NOMO-1 (cell line): Measurements from ENCODE around the gene FRA10AC1.
A peak's percentile ranks its signal among the peaks of the same experiment; 100 is the strongest.

Experiments
- DNase-seq, 2 experiments: peaks; one replicate each; lab custom pipeline; 2025; ENCODE audit not compliant: unreplicated experiment in 2 of 2; lab: John Stamatoyannopoulos, UW

FRA10AC1 gene, protein sequence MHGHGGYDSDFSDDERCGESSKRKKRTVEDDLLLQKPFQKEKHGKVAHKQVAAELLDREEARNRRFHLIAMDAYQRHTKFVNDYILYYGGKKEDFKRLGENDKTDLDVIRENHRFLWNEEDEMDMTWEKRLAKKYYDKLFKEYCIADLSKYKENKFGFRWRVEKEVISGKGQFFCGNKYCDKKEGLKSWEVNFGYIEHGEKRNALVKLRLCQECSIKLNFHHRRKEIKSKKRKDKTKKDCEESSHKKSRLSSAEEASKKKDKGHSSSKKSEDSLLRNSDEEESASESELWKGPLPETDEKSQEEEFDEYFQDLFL

DNA sequence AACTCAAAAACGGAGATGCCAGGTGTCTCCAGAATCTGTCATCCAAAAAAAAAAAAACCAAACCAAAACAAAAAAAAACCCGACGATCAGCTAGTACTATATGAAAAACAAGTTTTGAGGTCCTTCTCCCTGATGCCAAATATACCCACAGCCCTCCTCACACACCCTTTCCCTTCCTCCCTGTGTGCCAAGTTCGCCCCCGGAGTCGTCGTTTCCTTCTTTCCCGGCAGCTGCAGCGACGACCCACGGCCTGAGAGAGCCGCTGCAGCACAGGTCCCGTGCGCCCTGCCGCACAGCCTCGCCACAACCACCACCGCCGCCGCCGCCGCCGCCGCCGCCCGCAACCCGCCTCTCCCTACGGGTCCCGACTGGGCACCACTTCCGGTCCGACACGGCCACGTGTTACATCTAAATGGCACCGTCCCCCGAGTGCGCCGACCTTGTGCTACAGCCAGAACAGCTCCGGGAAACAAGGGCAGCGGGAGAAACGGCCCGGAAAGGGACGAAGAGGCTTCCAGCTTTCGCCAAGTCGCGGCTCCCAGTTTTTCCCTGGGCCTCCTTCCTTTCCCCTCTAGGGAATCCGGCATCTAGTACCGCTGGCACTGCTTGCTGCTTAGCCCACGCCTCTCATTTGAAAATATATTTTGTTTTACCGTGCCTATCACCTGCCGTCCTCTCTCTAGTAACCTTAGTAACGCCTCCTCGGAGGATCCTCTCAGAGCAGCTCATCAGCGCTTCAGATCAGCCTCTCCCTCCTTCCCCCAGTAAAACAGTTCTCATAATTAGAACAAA lies at the start of gene FRA10AC1:
FRA10AC1 (minus strand) TSS at position 383 of the 792 bp plus-strand sequence. CDS start 2,486 bp downstream, outside the sequence.
- DNase-seq: peak; percentile 84 to 87

DNA sequence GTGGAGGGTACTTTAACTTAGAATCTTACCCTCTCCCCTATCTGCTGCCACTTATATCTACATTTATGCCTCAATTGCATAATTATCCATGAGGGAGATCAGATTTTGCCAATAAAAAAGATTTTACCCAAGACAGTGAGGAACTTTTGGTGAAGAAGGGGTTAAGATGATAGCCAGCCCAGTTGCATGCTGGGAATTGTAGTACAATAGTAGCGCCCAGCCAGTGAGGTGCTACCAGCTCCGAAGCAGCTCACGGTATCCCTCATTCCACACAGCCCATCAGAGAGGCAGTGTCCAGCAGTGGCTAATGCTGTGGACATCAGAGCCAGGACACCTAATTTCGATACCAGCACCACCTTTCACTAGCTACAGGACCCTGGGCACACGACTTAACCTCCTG lies 49.4 kb upstream of the FRA10AC1 start:
- no peak for DNase-seq

DNA sequence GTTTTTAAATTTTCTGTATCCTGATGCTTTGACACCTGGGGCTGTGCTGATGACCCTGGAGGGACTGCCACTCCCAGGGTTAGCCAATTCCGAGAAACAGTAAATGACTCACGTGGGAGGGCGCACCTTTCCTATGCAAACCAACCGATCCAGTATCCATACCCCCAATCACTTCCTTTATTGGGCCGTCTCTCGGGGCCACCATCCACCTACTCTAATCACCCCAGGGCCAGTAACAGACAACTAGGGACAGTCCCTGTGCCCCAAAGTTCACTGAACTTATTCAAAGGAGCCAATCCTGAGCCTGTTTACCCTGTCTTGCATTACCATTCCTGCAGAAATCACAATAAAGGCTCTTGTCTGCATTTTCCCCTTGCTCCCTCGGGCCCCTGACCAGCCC lies 48.7 kb upstream of the FRA10AC1 start:
- no peak for DNase-seq

DNA sequence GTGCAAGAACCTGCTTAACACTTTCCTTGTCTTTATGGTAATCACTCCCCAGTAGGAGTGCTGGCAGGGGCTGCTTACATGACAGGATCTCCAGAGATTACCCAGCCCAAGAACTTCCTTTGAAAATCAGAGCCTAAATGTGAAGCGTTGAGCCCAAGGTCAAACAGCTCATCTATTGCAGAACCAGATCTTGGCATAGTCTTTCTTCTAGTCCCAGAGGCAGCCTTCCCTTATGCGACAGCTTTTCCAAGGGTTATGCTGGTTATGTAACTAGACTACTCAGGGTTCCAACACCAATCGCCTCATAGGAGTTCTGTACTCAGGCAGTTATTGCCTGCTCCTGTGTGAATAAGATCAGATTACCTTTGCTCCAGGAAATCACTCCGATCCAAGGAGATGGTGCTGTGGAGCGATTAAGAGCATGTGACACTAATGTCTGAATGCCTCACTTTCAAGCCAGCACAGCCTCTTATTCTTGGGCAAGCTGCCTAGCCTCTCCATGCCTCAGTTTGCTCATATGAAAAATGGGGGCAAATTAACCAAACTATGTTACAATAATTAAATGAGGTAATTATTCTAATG lies 46.9 kb upstream of the FRA10AC1 start:
- DNase-seq: no peak

DNA sequence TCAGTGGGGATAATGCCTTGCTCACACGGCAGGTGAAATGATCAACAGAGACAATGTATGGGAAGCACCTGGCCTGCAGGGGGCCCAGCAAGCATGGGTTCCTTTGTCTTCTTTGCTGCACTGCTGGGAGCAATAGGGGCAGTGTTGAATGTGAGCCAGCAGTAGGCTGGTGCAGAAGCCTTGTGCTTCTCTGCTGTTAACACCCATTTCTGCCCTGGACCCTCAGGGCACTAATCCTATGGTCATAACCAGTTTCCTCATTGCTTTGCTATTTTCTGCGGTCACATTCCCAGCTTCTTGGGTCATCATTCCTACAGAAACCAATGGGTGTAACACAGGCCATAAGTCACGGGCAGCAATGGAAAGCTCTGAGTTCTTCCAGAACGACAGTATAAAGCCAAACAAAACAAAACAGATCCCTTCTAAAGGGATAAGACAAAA lies 44.5 kb upstream of the FRA10AC1 start:
- DNase-seq: no peak

DNA sequence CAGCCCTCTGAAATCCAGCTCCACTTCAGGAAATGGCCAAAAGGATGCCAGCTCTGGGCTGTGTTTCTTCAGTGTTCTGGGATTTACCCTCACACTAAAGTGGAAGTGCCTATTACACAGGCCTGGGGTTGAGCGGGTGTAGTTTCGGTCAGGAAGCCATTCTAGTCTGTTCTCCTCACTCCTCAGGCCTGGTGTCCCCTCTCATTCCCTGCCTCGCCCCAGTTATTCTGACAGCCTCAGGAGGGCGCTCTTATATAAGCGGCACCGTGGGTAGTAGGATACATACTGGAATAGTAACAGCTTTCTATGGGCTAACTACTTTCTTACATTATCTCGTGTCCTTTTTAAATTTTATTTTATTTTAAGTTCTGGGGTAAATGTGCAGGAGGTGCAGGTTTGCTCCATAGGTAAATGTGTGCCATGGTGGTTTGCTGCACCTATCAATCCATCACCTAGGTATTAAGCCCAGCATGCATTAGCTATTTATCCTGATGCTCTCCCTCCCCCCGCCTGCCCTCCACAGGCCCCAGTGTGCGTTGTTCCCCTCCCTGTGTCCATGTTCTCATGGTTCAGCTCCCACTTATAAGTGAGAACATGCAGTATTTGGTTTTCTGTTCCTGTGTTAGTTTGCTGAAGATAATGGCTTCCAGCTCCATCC lies 43.1 kb upstream of the FRA10AC1 start:
- peak; percentile 14 to 41 for DNase-seq

DNA sequence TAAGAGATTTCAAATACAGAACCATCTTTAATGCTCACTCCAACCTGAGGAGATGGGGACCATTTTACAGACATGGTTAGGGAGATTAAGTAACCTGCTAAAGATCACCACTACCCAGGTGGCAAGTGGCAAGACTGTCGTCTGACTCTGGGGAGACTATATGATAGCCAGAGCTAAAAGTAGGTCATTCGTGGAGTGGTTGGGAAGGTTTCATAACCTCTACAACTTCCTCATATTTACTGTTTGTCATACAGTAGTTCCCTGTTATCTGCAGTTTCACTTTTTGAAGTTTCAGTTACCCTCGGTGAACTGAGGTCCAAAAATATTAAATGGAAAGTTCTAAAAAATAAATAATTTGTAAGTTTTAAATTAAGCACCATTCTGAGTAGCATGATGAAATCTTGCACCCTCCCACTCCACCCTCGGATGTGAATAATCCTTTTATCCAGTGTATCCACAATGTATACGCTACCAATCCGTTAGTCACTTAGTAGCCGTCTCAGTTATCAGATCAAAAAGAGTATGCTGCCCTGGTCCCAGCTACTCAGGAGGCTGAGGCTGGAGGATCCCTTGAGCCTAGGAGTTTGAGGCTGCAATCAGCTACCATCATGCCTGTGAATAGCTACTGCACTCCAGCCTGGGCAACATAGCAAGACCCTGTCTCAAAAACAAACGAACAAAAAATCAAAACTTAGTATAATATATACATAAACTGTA lies 40.4 kb upstream of the FRA10AC1 start:
- DNase-seq: peak; percentile 47 to 91

DNA sequence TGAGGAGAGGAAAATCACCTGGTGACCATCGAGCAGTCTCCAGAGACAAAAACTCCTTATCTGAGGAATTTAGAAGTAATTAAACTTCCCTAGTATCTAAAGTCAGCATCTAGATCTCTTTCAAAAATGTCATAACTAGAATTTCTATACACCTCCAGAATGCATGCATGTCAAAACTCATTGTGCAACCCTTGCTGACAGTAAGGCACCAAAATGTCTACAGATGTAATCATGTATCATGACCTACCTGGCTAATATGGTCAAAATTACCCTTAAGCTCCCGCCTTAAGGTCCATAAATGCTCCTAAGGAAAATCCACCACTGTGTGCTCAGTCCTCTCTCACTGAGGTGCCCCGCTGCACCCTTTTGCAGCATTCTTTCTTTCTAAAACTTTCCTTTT lies 39.0 kb upstream of the FRA10AC1 start:
- no peak for DNase-seq

DNA sequence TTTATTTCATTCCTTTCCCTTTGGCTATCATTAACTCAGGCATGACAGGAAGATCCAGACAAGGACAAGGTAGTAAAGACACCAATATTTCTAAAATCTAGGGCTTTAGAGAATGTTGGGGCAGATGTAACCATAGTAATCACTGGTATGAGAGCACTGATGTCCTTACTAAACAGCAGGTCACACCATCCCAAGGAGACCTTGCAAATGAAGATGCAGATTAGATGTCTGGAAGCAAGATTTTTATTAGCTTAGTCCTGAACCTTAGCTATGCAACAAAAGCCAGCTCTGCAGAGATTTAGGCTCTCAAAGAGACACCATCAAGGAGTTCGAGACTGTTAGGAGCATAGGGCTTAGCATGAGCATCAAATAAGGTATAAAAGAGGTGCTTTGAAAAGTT lies 23.6 kb upstream of the FRA10AC1 start:
- no peak for DNase-seq

DNA sequence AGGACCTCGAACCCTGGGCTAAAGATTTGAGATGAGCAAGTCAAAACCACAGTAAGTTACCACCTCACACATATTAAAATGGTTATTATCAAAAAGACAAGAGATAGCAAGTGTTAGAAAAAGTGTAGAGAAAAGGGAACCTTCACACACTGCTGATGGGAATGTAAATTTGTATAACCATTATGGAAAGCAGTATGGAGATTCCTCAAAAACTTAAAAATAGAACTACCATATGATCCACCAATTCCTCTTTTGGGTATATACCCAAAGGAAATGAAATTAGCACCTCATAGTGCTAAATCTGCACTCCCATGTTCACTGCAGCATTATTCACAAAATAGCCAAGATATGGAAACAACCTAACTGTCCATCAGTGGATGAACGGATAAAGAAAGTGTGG lies 20.8 kb upstream of the FRA10AC1 start:
- no peak for DNase-seq

DNA sequence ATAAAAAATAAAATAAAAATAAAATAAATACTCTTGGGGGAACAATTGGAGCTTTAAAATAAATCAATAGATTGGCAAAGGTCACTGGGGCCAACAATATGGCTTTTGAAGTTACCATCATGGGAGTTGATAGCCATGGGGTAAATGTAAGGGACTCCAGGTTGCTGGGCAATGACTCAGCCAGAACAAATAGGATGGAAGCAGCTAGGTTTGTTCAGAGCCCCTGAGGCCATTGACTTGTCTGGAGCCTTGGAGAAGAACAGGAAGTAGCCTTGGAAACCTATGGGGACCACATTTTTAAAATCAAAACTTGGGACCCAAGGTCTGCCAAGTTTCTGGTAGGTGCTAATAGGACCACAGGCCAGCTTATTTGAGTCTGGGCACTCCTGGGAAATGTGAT lies 20.2 kb upstream of the FRA10AC1 start:
- no peak for DNase-seq

DNA sequence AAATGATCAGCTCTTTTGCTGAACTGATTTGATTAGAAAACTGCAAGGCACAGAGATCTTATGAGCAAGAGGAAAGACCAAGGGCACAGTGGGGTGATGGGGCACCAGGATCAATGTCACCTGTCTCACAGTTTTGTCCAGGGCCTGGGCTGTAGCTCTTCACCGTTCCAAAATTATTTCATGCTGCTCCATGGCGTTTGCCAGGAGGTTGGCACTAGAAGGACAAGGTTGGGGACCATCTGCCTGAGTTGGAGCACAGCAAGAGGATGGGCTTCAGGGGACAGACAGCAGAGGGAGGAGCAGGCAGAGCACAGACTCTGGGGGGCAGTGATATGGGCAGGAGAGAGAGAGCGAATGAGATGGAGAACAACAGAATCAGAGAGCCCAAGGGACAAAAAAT lies 17.5 kb upstream of the FRA10AC1 start:
- DNase-seq: no peak

DNA sequence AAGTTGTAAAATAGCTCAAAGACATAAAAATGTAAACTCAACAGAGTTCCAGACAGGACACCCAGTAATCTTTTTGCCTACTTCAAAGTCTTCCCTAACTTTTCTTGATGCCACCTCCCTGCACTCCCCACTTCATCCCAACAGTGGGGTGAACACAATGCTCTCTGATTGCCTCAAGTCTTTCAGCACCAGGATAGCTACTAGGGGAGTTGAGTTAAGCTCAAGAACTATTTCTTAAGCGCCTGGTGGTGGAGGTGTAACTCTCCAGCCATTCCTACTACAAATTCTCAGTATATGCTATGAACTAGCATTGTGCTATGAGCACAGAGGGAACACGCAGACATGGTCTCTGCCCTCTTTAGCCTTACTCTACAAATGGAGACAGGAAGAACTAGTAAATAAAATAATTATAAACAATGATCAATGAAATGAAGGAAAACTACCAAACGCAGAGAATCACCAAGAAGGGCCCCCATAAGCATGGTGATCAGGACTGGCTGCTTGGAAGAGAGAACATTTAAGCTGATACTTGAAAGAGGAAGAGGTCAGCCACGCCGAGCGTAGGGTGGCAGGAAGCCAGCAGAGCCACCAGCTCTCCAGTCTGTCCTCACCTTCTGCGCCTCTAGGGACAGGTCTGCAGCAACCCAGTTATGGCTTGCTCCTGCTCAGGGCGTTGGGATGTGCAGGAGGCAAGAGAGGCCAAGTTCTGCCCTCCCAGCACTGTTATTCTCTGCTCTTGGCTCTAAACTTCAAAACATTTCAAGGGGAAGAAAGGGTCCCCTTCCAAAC lies 16.7 kb upstream of the FRA10AC1 start:
- peak; percentile 46 to 73 for DNase-seq

DNA sequence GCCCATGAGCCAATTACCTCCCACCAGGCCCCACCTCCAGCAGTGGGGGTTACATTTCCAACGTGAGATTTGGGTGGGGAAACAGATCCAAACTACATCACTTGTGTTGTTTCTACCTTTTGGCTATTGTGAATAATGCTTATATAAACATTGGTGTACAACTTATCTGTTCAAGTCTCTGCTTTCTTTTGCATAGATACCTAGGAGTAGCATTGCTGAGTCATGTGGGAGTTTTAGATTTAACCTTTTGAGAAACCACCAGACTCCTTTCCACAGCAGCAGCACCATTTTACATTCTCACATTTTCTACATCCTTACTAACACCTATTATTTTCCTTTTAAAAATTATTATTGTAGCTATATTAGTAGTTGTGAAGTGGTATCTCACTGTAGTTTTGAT lies 14.4 kb upstream of the FRA10AC1 start:
- DNase-seq: no peak

DNA sequence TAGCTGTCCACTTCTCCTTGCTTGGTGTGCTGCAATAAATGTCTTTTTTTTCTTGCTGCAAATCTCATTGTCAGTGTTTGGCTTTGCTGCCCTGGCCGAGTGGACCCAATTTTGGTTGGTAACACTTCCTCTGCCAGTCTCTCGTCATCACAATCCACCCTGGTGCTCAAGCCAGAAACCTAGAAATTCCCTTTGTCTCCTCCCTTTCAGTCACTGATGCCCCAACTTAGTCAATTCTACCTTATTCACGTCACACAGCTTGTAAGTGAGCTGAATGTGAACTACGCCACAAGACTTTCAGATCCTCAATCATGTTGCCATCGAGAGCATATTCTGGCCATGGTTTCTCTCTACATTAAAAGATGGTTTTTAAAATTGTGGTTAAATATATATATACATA lies 13.0 kb upstream of the FRA10AC1 start:
- no peak for DNase-seq

DNA sequence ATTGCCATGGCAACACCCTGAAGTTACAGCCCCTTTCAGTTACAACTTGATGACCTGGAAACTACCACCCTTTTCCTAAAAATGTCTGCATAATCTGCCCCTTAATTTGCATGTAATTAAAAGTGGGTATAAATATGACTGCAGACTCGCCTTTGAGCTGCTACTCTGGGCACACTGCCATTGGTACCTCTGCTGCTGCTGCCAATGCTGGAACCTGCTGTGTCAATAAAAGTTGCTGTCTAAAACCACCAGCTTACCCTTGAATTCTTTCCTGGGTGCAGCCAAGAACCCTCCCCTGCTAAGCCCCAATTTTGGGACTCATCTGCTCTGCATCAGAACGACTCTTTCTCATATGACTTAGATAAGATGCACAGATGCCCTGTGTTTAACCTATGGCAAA lies 10.2 kb upstream of the FRA10AC1 start:
- no peak for DNase-seq

DNA sequence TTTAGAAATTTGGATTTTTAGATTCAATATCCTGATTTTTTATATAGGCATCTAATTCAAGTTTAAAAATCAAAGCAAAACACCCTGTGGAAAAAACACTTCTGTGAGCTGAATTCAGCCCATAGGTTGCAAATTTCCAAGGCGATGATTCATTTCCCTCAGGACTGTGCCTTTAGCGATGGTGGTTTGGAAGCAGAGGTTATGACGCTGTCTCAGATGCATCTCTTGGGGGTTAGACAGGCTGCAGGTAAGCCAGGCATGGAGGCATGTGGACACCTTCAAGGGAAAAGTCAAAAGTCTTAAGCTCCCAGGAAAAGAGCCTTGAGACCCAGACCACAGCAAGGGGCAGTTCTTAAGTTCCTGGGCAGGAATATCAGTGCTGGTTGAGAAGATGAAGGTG lies 9.5 kb upstream of the FRA10AC1 start:
- DNase-seq: no peak

DNA sequence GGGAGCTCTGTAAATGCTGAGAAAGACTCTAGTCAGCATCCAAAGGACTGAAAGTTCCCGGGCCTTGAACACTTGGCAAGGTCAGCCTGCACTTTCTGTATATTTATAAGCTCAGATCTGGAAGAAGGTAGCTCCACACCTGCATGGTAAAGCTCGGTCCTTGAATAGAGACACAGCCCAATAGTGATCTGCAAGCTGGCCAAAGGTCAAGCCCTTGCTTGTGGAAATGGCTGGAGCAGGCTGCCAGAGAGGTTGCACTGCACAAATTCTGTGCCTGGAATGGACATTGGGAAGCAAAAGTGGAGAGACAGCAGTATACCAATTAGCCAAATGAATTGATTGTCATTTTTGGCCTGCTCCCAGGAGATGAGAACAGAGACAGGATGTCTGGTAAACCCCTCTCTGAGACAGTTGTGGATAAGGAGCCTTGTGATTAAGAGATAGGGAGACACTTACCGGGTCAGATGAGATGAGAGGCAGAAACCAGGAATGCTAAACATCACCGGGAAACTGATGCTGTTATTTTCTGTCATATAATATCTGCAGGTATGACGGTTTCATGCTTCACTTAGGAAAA lies 8.0 kb upstream of the FRA10AC1 start:
- no peak for DNase-seq

DNA sequence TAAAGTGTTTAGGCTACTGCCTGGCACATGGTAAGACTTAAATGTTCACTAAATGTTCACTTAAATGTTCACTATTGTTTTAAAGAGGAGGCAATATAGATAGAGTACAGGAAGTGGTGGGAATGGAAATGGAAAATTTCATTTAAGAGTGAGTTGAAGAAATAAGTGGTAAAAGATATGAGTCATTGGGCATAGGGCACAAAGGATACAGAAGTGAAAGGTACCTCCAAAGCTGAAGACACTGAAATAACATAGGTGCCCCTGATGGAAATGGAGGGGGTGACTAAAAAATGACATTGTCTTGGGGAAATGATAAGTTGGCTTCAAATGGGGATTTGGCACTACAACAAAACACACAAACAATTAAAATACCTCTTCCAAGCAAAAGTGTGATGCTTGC lies 5.2 kb upstream of the FRA10AC1 start:
- DNase-seq: peak in 1 of 2 experiments; percentile 35

DNA sequence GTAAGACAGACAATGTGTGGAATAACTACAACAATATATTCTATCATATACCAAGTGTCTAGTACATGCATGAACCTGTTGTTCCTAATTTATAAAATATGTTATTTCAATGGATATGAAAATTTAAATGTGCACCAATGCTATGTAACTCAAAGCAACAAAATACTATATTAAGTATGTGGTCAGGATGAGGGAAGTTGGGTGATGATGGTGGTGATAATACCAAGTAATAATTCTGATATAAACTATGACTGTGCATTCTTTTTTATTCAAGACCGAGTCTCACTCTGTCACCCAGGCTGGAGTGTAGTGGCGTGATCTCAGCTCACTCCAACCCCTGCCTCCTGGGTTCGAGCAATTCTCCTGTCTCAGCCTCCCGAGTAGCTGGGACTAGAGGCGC lies 2.1 kb upstream of the FRA10AC1 start:
- DNase-seq: no peak
